Heart left ventricle (tissue), 13 donors: Measurements from ENCODE around the gene OR2M2.

Experiments used
- POLR2A ChIP-seq, 2 donors: fragments of 450-650 bp; IDR thresholded peaks; one replicate each; pipeline ENCODE4 v1.6.1; 2017; ENCODE audit warnings: antibody characterized with exemption in 2 of 2, mild to moderate bottlenecking in 2 of 2, moderate library complexity in 2 of 2
- TF ChIP-seq, protein P1 (sequence below), 12 donors: fragments of 200-600 bp; sonication (generic) in 4 of 12; IDR thresholded peaks; one replicate each; pipeline versions ENCODE4 v1.5.0 to v1.8.0; 2018 to 2022; ENCODE audit warnings: antibody characterized with exemption in 12 of 12, mild to moderate bottlenecking in 5 of 12
- donor health status: ischemic (EF 13 %, LVEDD 7.1; RV severe dilation, severe dysfunction).
- donor health status: DM: no; HTN: yes; CAD: no.
- donor health status: DM: no; HTN: no; CAD: no.
- donor health status: ischemic (EF 25% LVEDD 6.9; RV normal size, moderate dysfunction).
- donor health status: ischemic (EF 25% LVEDD 5.7; RV mildly dilated, moderate dysfunction).
- donor health status: ischemic (EF 35%, LVEDD 5.7; RV mildly dilated, moderate dysfunction).
- donor health status: nonischemic (EF 11% LVEDD 7.7; RV severe dilation, severe dysfunction).
- donor health status: DM: yes; HTN: yes; CAD: no.
- donor health status: PGD.
- donor health status: ischemic (EF 29% LVEDD 5.4; RV normal size, mild dysfunction).
- donor health status: nonischemic (EF 23%, LVEDD 6.1; RV moderate dilation, normal function).

DNA sequence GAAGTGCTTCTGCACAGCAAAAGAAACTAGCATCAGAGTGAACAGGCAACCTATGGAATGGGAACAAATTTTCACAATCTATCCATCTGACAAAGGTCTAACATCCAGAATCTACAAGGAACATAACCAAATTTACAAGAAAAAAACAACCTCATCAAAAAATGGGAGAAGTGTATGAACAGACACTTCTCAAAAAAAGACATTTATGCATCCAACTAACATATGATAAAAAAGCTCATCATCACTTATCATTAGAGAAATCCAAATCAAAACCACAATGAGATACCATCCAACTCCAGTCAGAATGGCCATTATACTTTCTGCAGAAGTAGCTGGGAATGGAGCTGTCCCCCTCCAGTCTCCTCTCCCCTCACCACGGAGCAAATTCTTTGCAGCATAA, 19.5 kb downstream of the OR2M2 start:
- TF ChIP-seq, protein P1, sequence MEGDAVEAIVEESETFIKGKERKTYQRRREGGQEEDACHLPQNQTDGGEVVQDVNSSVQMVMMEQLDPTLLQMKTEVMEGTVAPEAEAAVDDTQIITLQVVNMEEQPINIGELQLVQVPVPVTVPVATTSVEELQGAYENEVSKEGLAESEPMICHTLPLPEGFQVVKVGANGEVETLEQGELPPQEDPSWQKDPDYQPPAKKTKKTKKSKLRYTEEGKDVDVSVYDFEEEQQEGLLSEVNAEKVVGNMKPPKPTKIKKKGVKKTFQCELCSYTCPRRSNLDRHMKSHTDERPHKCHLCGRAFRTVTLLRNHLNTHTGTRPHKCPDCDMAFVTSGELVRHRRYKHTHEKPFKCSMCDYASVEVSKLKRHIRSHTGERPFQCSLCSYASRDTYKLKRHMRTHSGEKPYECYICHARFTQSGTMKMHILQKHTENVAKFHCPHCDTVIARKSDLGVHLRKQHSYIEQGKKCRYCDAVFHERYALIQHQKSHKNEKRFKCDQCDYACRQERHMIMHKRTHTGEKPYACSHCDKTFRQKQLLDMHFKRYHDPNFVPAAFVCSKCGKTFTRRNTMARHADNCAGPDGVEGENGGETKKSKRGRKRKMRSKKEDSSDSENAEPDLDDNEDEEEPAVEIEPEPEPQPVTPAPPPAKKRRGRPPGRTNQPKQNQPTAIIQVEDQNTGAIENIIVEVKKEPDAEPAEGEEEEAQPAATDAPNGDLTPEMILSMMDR (IDR thresholded peaks at IDR 0.05): no peak
- no peak for TF ChIP-seq POLR2A (IDR thresholded peaks at IDR 0.05)
